HG02588 (cell line): ENCODE results near the gene VIT.

Experiments used
- ATAC-seq: cut with Tn5 transposase; IDR thresholded peaks from one replicate; pipeline ENCODE4 v1.9.1; 2021; ENCODE audit warnings: mild to moderate bottlenecking, moderate library complexity; ENCODE audit not compliant: unreplicated experiment

Gene VIT

GRCh38 chr2:36756438-36756837 is 59.9 kb downstream of the VIT start:
- no peak for ATAC-seq

- ATAC-seq: no peak
Measured at GRCh38 chr2:36762764-36763490, 66.4 kb downstream of the VIT start.

- ATAC-seq: no peak
Measured at GRCh38 chr2:36769106-36769505, 72.6 kb downstream of the VIT start.

- ATAC-seq: no peak
Measured at GRCh38 chr2:36770542-36771287, 74.2 kb downstream of the VIT start.

GRCh38 chr2:36771671-36772070 is 75.2 kb downstream of the VIT start:
- no peak for ATAC-seq

GRCh38 chr2:36773947-36774346 is 77.4 kb downstream of the VIT start:
- no peak for ATAC-seq

GRCh38 chr2:36775261-36775660 is 78.8 kb downstream of the VIT start:
- no peak for ATAC-seq

- no peak for ATAC-seq
Measured at GRCh38 chr2:36775806-36776205, 79.3 kb downstream of the VIT start.

- ATAC-seq: no peak
Measured at GRCh38 chr2:36777272-36777671, 80.8 kb downstream of the VIT start.

- no peak for ATAC-seq
Measured at GRCh38 chr2:36777788-36778187, 81.3 kb downstream of the VIT start.

- ATAC-seq: no peak
Measured at GRCh38 chr2:36779462-36779861, 83.0 kb downstream of the VIT start.

GRCh38 chr2:36780231-36780839 is 83.8 kb downstream of the VIT start:
- no peak for ATAC-seq

- ATAC-seq: no peak
Measured at GRCh38 chr2:36781907-36782720, 85.6 kb downstream of the VIT start.

GRCh38 chr2:36783246-36783645 is 86.7 kb downstream of the VIT start:
- ATAC-seq: no peak

GRCh38 chr2:36785179-36785795 is 88.8 kb downstream of the VIT start:
- ATAC-seq: peak; percentile 60

- ATAC-seq: no peak
Measured at GRCh38 chr2:36789181-36789804, 92.8 kb downstream of the VIT start.

- no peak for ATAC-seq
Measured at GRCh38 chr2:36792951-36793350, 96.4 kb downstream of the VIT start.

- ATAC-seq: no peak
Measured at GRCh38 chr2:36797324-36798070, 101.0 kb downstream of the VIT start.

GRCh38 chr2:36798724-36799123 is 102.2 kb downstream of the VIT start:
- no peak for ATAC-seq

- no peak for ATAC-seq
Measured at GRCh38 chr2:36800381-36800780, 103.9 kb downstream of the VIT start.
